ENCODE measurements around the gene SLX1B.
A peak's percentile ranks its signal among the peaks of the same experiment; 100 is the strongest.
"Not testable (repeated sequence)": the region's sequence is repeated elsewhere in the genome, so short reads cannot be mapped to it uniquely, and the experiment has no call there.

Gene SLX1B

GRCh38 chr16:29454269-29454668 lies at the start of gene SLX1B, which contains the start of gene BOLA2:
Gene SLX1B (plus strand): TSS chr16:29454533.
Gene BOLA2 (minus strand): TSS chr16:29454351. CDS start chr16:29454253, 98 bp downstream.
- not testable (repeated sequence) for DNase-seq

- DNase-seq = not testable (repeated sequence)
Measured at GRCh38 chr16:29405249-29405648, 49.1 kb upstream of the SLX1B start.

GRCh38 chr16:29423587-29423986 lies 30.7 kb upstream of the SLX1B start:
- DNase-seq = not testable (repeated sequence)

GRCh38 chr16:29425390-29425789 lies 28.9 kb upstream of the SLX1B start:
- not testable (repeated sequence) for DNase-seq

DNA sequence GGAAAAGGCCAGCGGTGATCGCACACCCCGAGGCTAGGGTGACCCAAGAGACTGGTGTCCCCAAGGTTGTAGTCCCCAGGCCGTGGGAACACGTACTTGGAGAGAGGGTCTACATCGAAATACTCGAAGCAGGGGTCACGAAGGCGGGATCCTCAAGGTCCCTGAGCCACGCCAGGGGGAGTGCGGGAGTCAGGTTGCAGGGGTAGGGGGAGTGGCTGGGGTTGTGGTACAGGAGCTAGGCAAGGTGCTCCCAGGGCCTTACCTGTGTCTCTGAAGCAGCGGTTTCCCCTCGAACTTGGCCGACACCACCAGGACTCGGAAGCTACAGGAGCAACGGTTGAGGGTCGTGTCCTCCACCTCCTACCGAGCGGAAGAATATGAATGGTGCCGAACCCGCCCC lies 579 bp upstream of the SLX1B start:
- not testable (repeated sequence) for DNase-seq

DNA sequence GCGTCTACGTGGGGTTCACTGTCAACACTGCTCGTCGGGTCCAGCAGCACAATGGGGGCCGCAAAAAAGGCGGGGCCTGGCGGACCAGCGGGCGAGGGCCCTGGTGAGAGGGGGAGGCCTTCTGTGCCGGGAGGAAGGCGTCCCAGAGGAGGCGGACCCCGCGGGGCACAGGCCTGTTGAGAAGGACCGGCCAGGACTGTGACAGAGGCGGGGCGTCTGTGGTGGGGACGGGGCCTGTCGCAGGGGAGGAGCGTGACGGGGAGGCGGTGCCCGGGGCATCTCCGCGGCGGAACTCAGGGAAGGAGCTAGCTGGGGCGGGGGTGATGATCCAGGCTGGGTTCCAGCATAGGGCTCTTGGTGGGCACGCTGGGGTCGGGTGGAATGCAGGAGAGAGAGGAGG lies 495 bp downstream of the SLX1B start:
- not testable (repeated sequence) for DNase-seq

DNA sequence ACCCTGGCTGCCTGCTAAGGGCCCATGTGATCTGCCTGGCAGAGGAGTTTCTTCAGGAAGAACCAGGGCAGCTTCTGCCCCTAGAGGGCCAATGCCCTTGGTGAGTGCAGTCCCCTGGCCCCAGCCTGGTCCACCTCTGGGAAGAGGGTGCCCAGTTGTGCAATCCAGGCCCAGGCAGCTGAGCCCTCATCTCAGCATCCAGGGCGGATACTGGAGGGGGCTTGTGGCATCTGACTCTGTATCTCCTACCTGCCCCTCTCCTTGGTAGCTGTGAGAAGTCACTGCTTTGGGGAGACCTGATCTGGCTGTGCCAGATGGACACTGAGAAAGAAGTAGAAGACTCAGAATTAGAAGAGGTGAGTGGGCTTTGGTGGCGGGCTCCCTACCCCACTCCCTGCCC lies 3.3 kb downstream of the SLX1B start:
- peak; percentile 1 for DNase-seq

DNA sequence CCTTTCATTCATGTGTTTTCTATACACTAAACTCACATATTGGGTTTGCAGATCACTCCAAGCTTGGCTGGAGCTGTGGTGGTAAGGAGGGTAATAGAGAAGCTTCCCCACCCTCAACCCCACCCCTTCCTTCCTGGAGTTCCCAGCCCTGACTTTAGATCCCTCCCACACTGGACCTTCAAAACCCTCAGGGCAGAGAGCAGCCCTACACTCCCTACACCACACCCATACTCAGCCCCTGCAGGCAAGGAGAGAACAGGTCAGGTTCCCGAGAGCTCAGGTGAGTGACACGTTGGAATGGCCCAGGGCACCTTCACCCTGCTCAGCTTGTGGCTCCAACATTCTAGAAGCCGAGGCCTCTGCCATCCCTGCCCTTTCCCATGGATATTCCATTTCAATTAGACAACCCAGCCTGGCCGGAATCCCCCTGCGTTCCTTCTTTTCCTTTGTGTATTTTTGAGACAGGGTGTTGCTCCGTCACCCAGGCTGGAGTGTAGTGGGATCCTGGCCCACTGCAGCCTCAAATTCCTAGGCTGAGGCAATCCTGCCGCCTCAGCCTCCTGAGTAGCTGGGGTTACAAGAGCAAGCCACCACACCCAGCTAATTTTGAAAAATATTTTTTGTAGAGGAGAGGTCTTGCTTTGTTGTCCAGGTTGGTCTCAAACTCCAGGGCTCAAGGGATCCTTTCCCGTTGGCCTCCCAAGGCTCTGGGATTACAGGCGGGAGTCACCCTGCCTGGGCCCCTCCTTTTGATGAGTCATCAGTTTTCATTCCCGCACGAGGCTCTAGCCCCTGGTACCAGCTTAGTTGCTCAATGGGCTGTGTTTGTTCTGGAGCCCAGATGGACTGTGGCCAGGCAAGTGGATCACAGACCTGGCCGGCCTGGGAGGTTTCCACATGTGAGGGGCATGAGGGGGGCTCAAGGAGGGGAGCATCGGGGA lies 5.6 kb downstream of the SLX1B start, which contains the start of gene SULT1A4:
Gene SULT1A4 (plus strand): TSS at position 208 of the 941 bp plus-strand sequence. CDS start 1,473 bp downstream, outside the sequence.
- DNase-seq = not testable (repeated sequence)

DNA sequence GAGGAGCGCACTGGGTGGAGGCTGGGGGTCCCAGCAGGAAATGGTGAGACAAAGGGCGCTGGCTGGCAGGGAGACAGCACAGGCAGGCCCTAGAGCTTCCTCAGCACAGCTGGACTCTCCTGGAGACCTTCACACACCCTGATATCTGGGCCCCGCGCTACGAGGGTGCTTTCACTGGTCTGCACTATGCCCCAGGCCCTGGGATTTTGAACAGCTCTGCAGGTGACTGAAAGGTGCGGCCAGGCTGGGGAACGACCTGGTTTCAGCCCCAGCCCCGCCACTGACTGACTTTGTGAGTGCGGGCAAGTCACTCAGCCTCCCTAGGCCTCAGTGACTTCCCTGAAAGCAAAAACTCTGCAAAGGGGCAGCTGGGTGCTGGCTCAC lies 6.3 kb downstream of the SLX1B start:
- not testable (repeated sequence) for DNase-seq

GRCh38 chr16:29465985-29466824 lies 11.9 kb downstream of the SLX1B start:
- not testable (repeated sequence) for DNase-seq

GRCh38 chr16:29466904-29467303 lies 12.6 kb downstream of the SLX1B start:
- not testable (repeated sequence) for DNase-seq

- DNase-seq = not testable (repeated sequence)
Measured at GRCh38 chr16:29467654-29468366, 13.5 kb downstream of the SLX1B start.

DNA sequence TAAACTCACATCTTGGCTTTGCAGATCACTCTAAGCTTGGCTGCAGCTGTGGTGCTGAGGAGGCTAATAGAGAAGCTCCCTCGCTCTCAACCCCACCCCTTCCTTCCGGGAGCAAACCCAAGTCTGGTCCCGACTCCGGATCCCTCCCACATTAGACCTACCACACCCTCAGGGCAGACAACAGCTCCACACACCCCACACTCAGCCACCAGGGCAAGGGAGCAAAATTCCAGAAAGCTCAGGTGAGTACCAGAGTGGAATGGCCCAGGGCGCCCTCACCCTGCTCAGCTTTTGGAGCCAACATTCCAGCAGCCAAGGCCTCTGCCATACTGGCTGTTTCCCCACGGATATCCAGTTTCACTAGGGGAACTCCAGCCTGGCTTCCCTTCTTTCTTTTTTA lies 15.3 kb downstream of the SLX1B start:
- peak; percentile 33 for DNase-seq

DNA sequence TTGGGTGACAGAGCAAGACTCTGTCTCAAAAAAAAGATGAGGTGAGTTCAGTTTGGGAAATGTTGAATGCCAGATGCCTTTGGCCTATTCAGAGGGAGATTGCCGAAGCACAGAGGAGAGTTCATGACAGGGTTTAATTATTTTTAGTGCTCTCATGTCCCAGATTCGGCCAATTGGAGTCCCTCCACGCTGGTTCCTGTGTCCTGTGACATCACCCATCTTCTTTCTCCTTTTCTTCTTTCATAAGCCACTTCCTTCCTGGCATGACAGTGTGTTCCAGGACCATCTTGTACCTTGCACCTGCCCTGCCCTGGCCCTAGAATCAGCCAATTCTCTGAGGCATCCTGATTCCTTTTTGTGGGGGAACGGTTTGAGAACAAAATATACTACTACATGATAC lies 17.7 kb downstream of the SLX1B start:
- DNase-seq = not testable (repeated sequence)

DNA sequence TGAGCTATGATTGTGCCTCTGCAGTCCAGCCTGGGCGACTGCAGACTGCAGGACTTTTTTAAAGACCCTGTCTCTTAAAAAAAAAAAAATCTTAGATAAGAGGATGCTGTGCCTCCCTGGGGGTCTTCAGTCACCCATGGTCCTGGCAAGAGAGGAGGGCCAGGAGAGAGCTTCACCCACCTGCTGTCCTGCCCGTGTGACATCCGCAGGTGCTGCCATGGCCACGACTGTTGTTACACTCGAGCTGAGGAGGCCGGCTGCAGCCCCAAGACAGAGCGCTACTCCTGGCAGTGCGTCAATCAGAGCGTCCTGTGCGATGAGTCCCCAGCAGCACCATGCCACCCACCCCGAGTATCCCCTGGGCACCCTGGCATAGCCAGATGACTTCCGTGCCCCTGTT lies 27.9 kb downstream of the SLX1B start:
- DNase-seq = not testable (repeated sequence)

GRCh38 chr16:29506308-29506707 lies 52.0 kb downstream of the SLX1B start, which contains the start of gene NPIPB12:
Gene NPIPB12 (minus strand): TSS chr16:29506408.
- DNase-seq = not testable (repeated sequence)

All from stimulated activated CD4-positive, alpha-beta T cell treated with anti-CD3 and anti-CD28 coated beads, Interleukin-4, amount 100 ng/mL, for 1 hour (primary cell).